Endothelial cell of umbilical vein (primary cell): Measurements from ENCODE around the gene HOXC12. TPM values are rescaled to one million over a fixed set of nuclear protein-coding genes. Genes with fewer than 3 reads are reported as not detected.

Experiments used
- BruUV-seq: library from RNA; stranded (reverse); fragments of 400-500 nt; replicated peaks from 2 replicates; lab custom pipeline; 2021; lab: Mats Ljungman, UMichigan
- CTCF ChIA-PET: fragments of 300-600, 350-600 bp; sonication (Branson Sonifier 250); formaldehyde crosslinking; loops from one replicate; lab custom pipeline; 2021; ENCODE audit warnings: antibody characterized with exemption, inconsistent platforms; lab: Charles Lee
- POLR2A ChIA-PET: fragments of 300-600, 350-600 bp; sonication (Branson Sonifier 250); formaldehyde crosslinking; loops from one replicate; lab custom pipeline; 2021; ENCODE audit warnings: antibody characterized with exemption, inconsistent platforms; lab: Charles Lee
- DNase-seq: peaks from one replicate; pipeline ENCODE4 v3.0.0-alpha.2; 2011; ENCODE audit warnings: low read depth, low spot score
- FAIRE-seq: peaks from 2 replicates; lab custom pipeline; 2011; peaks lifted over from hg19 to GRCh38; lab: Jason Lieb, UNC
- H2AFZ ChIP-seq: 2 replicates; pipeline ENCODE4 v1.6.0; 2012; ENCODE audit warnings: low read depth, low read length, control low read depth, inconsistent platforms
- H3K27ac ChIP-seq: 2 replicates; pipeline ENCODE4 v1.5.1; 2011; ENCODE audit warnings: low read depth, mild to moderate bottlenecking, control low read depth, low read length, moderate library complexity; ENCODE audit not compliant: insufficient read depth
- H3K27me3 ChIP-seq, 2 experiments: 2 replicates each; pipeline versions ENCODE4 v1.6.0 to v1.6.1; 2011; ENCODE audit warnings: low read length in 2 of 2, mixed read lengths in 1 of 2; ENCODE audit not compliant: control insufficient read depth in 2 of 2, insufficient read depth in 2 of 2
- H3K36me3 ChIP-seq, 2 experiments: 2 replicates in 1 of 2; 3 replicates in 1 of 2; pipeline ENCODE4 v1.5.1; 2011; ENCODE audit warnings: low read length in 2 of 2, mild to moderate bottlenecking in 1 of 2, moderate library complexity in 1 of 2; ENCODE audit not compliant: control insufficient read depth in 2 of 2, insufficient read depth in 2 of 2; ENCODE audit errors: extremely low read depth in 1 of 2
- H3K4me1 ChIP-seq: 3 replicates; pipeline ENCODE4 v1.5.1; 2011; ENCODE audit warnings: mild to moderate bottlenecking, low read length; ENCODE audit not compliant: control insufficient read depth, insufficient read depth; ENCODE audit errors: extremely low read depth
- H3K4me2 ChIP-seq: 2 replicates; pipeline ENCODE4 v1.6.1; 2011; ENCODE audit warnings: low read length, control low read depth, mixed read lengths; ENCODE audit not compliant: insufficient read depth
- H3K4me3 ChIP-seq, 3 experiments: fragments of 200-600 bp in 1 of 3; sonication (generic), shearing (Covaris generic) in 1 of 3; replicated peaks in 1 of 3; 2 replicates each; pipeline ENCODE4 v1.5.1; 2011 to 2016; ENCODE audit warnings: control low read depth in 3 of 3, low read length in 3 of 3, mild to moderate bottlenecking in 2 of 3, inconsistent platforms in 1 of 3, low read depth in 1 of 3, moderate library complexity in 1 of 3; ENCODE audit not compliant: insufficient read depth in 1 of 3
- H3K79me2 ChIP-seq: 2 replicates; pipeline ENCODE4 v1.6.0; 2012; ENCODE audit warnings: low read length, inconsistent platforms; ENCODE audit not compliant: control insufficient read depth, insufficient read depth
- H3K9ac ChIP-seq: replicated peaks from 2 replicates; pipeline ENCODE3; 2011; ENCODE audit warnings: low read length, control low read depth; ENCODE audit not compliant: insufficient read depth; ENCODE audit errors: extremely low read depth
- H3K9me1 ChIP-seq: replicated peaks from 3 replicates; pipeline ENCODE4 v1.6.0; 2011; ENCODE audit warnings: mild to moderate bottlenecking, low read length; ENCODE audit not compliant: control insufficient read depth, insufficient read depth; ENCODE audit errors: extremely low read depth
- H3K9me3 ChIP-seq: replicated peaks from 2 replicates; pipeline ENCODE4 v1.5.1; 2012; ENCODE audit warnings: low read length, inconsistent platforms; ENCODE audit not compliant: control insufficient read depth, insufficient read depth
- H4K20me1 ChIP-seq: replicated peaks from 2 replicates; pipeline ENCODE3; 2011; ENCODE audit warnings: mild to moderate bottlenecking, low read length; ENCODE audit not compliant: control insufficient read depth, insufficient read depth; ENCODE audit errors: extremely low read depth
- CTCF ChIP-seq, 2 donors: IDR thresholded peaks; 1 replicate in 1 of 2; 2 replicates in 1 of 2; pipeline ENCODE4 v1.5.1; 2011; ENCODE audit warnings: low read length in 2 of 2, mild to moderate bottlenecking in 2 of 2, moderate library complexity in 2 of 2, control low read depth in 1 of 2, inconsistent platforms in 1 of 2, low read depth in 1 of 2; ENCODE audit not compliant: insufficient read depth in 1 of 2; ENCODE audit errors: extremely low read depth in 1 of 2
- EZH2 ChIP-seq: IDR thresholded peaks from 2 replicates; pipeline ENCODE4 v1.6.1; 2012; ENCODE audit warnings: borderline replicate concordance, low read depth, mild to moderate bottlenecking, moderate library complexity, low read length, inconsistent platforms; ENCODE audit not compliant: severe bottlenecking
- FOS ChIP-seq: IDR thresholded peaks from 2 replicates; pipeline ENCODE4 v1.6.1; 2011; ENCODE audit warnings: mild to moderate bottlenecking, low read length, moderate library complexity, borderline replicate concordance; ENCODE audit not compliant: insufficient read depth
- GATA2 ChIP-seq: IDR thresholded peaks from 2 replicates; pipeline ENCODE4 v1.7.0; 2011; ENCODE audit warnings: low read depth, mild to moderate bottlenecking, moderate library complexity, mixed read lengths, low read length; ENCODE audit not compliant: insufficient read length, insufficient read depth
- JUN ChIP-seq: IDR thresholded peaks from 2 replicates; pipeline ENCODE4 v1.6.1; 2011; ENCODE audit warnings: borderline replicate concordance, low read depth; ENCODE audit not compliant: insufficient read length, insufficient read depth
- MAX ChIP-seq: IDR thresholded peaks from 2 replicates; pipeline ENCODE4 v1.6.1; 2011; ENCODE audit not compliant: insufficient read depth, insufficient read length
- MYC ChIP-seq: IDR thresholded peaks from one replicate; pipeline ENCODE4 v1.6.1; 2011; ENCODE audit warnings: mild to moderate bottlenecking, low read depth, low read length
- POLR2A ChIP-seq: IDR thresholded peaks from 2 replicates; pipeline ENCODE4 v1.6.1; 2012; ENCODE audit warnings: low read depth, mild to moderate bottlenecking, control low read depth, low read length
- POLR2AphosphoS5 ChIP-seq: IDR thresholded peaks from 2 replicates; pipeline ENCODE4 v1.6.1; 2012; ENCODE audit warnings: low read depth, mild to moderate bottlenecking, control low read depth, low read length, moderate library complexity; ENCODE audit not compliant: insufficient read depth
- dilution Hi-C: fragments of 300-500 bp; cut with MboI; formaldehyde crosslinking; loops from one replicate; pipeline ENCODE4 v1.15.0; 2019; ENCODE audit warnings: low sequenced_read_pairs; ENCODE audit not compliant: extremely low pct_ligation_motif_present
- intact Hi-C: fragments of 100-400 bp; cut with micrococcal nuclease; formaldehyde crosslinking; loops from one replicate; pipeline ENCODE4 v1.10.0; 2022
- polyA plus RNA-seq, 4 experiments: library from polyadenylated mRNA; depleted of rRNA in 3 of 4; stranded (reverse) in 3 of 4; unstranded in 1 of 4; fragments of >200 nt; gene quantifications; 2 replicates each; pipeline versions ENCODE4 v1.2.1 to v1.2.3, GENCODE V29; 2011 to 2012; ENCODE audit warnings: missing spikeins in 1 of 4
- total RNA-seq: library from RNA; stranded (reverse); gene quantifications from 2 replicates; pipeline ENCODE4 v1.2.3, GENCODE V29; 2021

Gene HOXC12
- total and polyA plus RNA-seq, 2 donors (not counting 3 experiments of a cell fraction or from before 2014, with no cell fraction given): not detected

GRCh38 chr12:53971129-53971528, 16.4 kb downstream of the HOXC12 start:
- Histone ChIP-seq H3K4me1 (no peaks in the 10 kb centered on the region), H3K4me3 (no peak overlapping the region), H3K27ac (no peak overlapping the region), H2AFZ (no peak overlapping the region), H3K9ac (no peak overlapping the region), H3K27me3 (peaks cover 89 to 99% of the 10 kb centered on the region in 2 experiments), H3K36me3 (no peaks in the 10 kb centered on the region), H4K20me1 (no peaks in the 10 kb centered on the region), H3K9me3 (no peaks in the 10 kb centered on the region), H3K4me2 (no peak overlapping the region), H3K79me2 (no peaks in the 10 kb centered on the region), H3K9me1 (no peaks in the 10 kb centered on the region)
- DNase-seq: no peak
- intact Hi-C loops (no loop called here), dilution Hi-C loops (no loop called here)
- FAIRE-seq: no peak
- ChIA-PET CTCF (no interaction called here), POLR2A (interaction anchor here (0.6 kb wide), 1 partner anchor 221 kb away, joined by 4 read pairs; no protein-coding TSS in a partner anchor)
- TF ChIP-seq POLR2AphosphoS5: no peak
- no peak for TF ChIP-seq JUN
- TF ChIP-seq FOS: no peak
- TF ChIP-seq POLR2A: no peak
- TF ChIP-seq EZH2: no peak
- no peak for TF ChIP-seq CTCF (IDR thresholded peaks at IDR 0.05; ENCODE audit: extremely low read depth in 1 of 2, insufficient read depth in 1 of 2, low read depth in 1 of 2, low read length in 2 of 2)
- no peak for TF ChIP-seq MYC
- no peak for TF ChIP-seq GATA2
- no peak for TF ChIP-seq MAX
- BruUV-seq: no TSS peak
